ENCODE measurements around the gene PRELP.
"Not testable (repeated sequence)": the region's sequence is repeated elsewhere in the genome, so short reads cannot be mapped to it uniquely, and the experiment has no call there.

PRELP gene

GRCh38 chr1:203475012-203475981 is at the start of gene PRELP:
PRELP (plus strand) TSS chr1:203475806; CDS start chr1:203483185, 7,379 bp downstream.
- DNase-seq (ENCODE audit: low read depth): no peak

GRCh38 chr1:203426366-203426765 is 49.2 kb upstream of the PRELP start:
- DNase-seq (ENCODE audit: low read depth): no peak

- no peak for DNase-seq (ENCODE audit: low read depth)
These were observed 48.7 kb upstream of the PRELP start for GRCh38 chr1:203426870-203427269.

- no peak for DNase-seq (ENCODE audit: low read depth)
These were observed 48.2 kb upstream of the PRELP start for GRCh38 chr1:203427451-203427850.

GRCh38 chr1:203428981-203429599 is 46.5 kb upstream of the PRELP start:
- DNase-seq (ENCODE audit: low read depth): no peak

- no peak for DNase-seq (ENCODE audit: low read depth)
These were observed 40.0 kb upstream of the PRELP start for GRCh38 chr1:203435615-203436014.

GRCh38 chr1:203437696-203438315 is 37.8 kb upstream of the PRELP start:
- no peak for DNase-seq (ENCODE audit: low read depth)

GRCh38 chr1:203439131-203439730 is 36.4 kb upstream of the PRELP start:
- no peak for DNase-seq (ENCODE audit: low read depth)

GRCh38 chr1:203440771-203441170 is 34.8 kb upstream of the PRELP start:
- no peak for DNase-seq (ENCODE audit: low read depth)

- DNase-seq (ENCODE audit: low read depth): no peak
These were observed 33.8 kb upstream of the PRELP start for GRCh38 chr1:203441766-203442165.

- DNase-seq (ENCODE audit: low read depth): no peak
These were observed 32.8 kb upstream of the PRELP start for GRCh38 chr1:203442821-203443220.

GRCh38 chr1:203443296-203443695 is 32.3 kb upstream of the PRELP start:
- DNase-seq (ENCODE audit: low read depth): no peak

- no peak for DNase-seq (ENCODE audit: low read depth)
These were observed 31.4 kb upstream of the PRELP start for GRCh38 chr1:203444171-203444576.

GRCh38 chr1:203447151-203447550 is 28.5 kb upstream of the PRELP start:
- no peak for DNase-seq (ENCODE audit: low read depth)

- not testable (repeated sequence) for DNase-seq (ENCODE audit: low read depth)
These were observed 28.0 kb upstream of the PRELP start for GRCh38 chr1:203447598-203447997.

GRCh38 chr1:203448521-203449061 is 27.0 kb upstream of the PRELP start:
- DNase-seq (ENCODE audit: low read depth): no peak

GRCh38 chr1:203450001-203450400 is 25.6 kb upstream of the PRELP start:
- no peak for DNase-seq (ENCODE audit: low read depth)

- DNase-seq (ENCODE audit: low read depth): no peak
These were observed 25.0 kb upstream of the PRELP start for GRCh38 chr1:203450479-203451149.

- no peak for DNase-seq (ENCODE audit: low read depth)
These were observed 23.5 kb upstream of the PRELP start for GRCh38 chr1:203451836-203452784.

GRCh38 chr1:203453016-203453415 is 22.6 kb upstream of the PRELP start:
- DNase-seq (ENCODE audit: low read depth): no peak

Data from stimulated activated CD8-positive, alpha-beta memory T cell treated with anti-CD3 and anti-CD28 coated beads, Interleukin-12 subunit alpha, Interleukin-12 subunit beta, amount 100 ng/mL, for 1 hour (primary cell).